GM13976 (cell line): Measurements from ENCODE around the gene NPFF.

Experiments used
- DNase-seq: peaks from one replicate; pipeline ENCODE4 v3.0.0; 2012; ENCODE audit warnings: low spot score
- in situ Hi-C: fragments of 300-500 bp; cut with MboI; formaldehyde crosslinking; loops from one replicate; pipeline ENCODE4 v1.12.0; 2022; ENCODE audit warnings: low sequenced_read_pairs, mixed read lengths, inconsistent platforms; ENCODE audit not compliant: unreplicated experiment
- TF ChIP-seq, protein P1 (sequence below): IDR thresholded peaks from 2 replicates; pipeline ENCODE4 v1.5.1; 2012; ENCODE audit warnings: borderline replicate concordance, mild to moderate bottlenecking; ENCODE audit not compliant: insufficient read depth; ENCODE audit errors: extremely low read depth, missing control alignments, control extremely low read depth

Gene NPFF

DNA sequence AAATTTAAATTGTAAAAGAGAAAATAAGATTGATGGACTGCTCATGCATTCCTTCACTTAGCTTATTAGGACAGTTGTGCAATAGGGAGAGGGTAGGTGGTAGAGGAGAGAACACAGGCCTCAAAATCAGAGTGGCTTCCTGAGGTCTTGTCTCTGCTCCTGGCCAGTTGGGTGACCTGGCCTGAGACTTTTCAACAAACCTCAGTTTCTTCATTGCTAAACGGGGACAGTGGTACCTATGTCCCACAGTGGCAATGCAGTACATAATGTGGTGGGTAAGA lies 10.6 kb downstream of the NPFF start:
- TF ChIP-seq, protein P1, sequence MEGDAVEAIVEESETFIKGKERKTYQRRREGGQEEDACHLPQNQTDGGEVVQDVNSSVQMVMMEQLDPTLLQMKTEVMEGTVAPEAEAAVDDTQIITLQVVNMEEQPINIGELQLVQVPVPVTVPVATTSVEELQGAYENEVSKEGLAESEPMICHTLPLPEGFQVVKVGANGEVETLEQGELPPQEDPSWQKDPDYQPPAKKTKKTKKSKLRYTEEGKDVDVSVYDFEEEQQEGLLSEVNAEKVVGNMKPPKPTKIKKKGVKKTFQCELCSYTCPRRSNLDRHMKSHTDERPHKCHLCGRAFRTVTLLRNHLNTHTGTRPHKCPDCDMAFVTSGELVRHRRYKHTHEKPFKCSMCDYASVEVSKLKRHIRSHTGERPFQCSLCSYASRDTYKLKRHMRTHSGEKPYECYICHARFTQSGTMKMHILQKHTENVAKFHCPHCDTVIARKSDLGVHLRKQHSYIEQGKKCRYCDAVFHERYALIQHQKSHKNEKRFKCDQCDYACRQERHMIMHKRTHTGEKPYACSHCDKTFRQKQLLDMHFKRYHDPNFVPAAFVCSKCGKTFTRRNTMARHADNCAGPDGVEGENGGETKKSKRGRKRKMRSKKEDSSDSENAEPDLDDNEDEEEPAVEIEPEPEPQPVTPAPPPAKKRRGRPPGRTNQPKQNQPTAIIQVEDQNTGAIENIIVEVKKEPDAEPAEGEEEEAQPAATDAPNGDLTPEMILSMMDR, result no peak
- in situ Hi-C loops, result no loop called here

DNA sequence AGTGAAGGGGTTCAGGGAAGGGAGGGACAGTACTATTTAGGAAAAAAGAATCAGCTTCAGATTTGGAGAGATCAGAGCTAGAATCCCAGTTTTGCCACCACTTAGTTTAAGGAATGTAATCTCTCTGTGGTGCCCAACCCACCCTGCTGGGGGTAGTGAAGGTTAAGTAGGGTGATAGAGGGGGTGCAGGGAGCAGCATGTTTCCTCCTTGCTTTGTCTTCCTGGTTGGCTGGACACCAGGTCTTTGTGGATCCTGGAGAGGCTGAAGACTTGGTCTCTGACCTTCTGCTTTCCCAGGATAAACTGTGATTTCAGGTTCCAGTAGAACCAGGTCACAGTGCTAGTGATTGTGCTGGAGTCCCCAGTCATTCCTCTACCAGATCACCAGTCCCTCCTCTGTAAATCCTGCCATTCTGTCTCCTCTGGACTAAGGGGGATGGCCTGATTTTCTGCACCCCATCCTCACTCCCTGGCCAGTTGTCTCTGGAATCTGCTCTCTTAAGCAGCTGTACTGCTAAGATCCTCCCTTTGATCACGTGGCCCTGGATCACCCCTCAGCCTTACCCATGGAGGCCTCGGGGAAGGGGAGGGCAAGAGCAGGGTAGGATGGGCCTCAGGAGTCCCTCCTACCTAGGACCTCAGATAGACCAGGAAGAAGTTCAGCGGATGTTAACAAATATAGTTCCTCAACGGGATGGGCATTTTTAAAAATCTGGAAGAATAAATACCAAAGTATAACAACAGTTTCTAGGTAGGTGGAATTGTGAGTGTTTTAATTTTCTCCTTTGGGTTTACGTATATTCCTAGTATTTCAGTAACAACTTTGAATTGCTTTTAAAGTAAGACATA lies 11.2 kb downstream of the NPFF start:
- in situ Hi-C loops, result no loop called here
- TF ChIP-seq, protein P1, result no peak
- no peak for DNase-seq

More for the DNA sequence above, 10.6 kb downstream of the NPFF start:
- no peak for DNase-seq

DNA sequence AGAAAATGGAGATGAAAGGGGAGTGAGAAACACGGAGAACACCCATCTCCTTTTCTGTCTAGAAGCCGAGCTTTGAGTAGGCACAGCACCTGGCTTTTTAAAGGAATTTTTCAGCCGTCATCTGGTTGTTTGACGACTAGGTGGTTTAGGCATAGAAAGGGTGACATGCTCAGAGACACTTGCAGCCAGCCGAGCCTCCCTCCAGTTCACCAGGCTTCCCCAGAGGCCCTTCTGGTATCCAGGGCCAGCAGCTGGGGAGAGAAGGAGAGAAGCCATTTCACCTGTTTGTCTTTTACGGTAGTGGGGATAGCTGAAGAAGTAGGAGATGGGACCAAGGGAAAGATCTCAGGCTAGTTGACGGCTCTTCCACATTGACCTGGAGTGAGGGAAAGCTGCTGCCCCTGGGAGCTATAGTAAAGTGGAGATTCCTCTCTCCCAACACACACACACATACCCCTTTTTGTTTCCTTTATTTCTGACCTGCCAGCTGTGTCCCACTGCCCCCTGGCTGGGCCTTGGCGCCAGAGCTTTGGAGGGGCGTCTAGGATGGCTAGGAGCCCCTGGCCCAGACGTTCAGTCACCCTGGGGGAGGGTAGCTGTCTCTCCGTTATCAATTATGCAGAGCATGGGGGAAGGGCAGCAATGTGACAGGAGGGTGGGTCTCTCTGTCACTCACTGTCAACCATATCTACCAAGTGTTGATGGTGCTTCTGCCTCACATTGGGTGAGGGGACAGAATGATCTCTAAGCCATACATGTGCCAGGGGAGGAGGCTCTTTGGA lies 13.5 kb downstream of the NPFF start:
- in situ Hi-C loops, result no loop called here
- TF ChIP-seq, protein P1, result no peak
- DNase-seq, result no peak

DNA sequence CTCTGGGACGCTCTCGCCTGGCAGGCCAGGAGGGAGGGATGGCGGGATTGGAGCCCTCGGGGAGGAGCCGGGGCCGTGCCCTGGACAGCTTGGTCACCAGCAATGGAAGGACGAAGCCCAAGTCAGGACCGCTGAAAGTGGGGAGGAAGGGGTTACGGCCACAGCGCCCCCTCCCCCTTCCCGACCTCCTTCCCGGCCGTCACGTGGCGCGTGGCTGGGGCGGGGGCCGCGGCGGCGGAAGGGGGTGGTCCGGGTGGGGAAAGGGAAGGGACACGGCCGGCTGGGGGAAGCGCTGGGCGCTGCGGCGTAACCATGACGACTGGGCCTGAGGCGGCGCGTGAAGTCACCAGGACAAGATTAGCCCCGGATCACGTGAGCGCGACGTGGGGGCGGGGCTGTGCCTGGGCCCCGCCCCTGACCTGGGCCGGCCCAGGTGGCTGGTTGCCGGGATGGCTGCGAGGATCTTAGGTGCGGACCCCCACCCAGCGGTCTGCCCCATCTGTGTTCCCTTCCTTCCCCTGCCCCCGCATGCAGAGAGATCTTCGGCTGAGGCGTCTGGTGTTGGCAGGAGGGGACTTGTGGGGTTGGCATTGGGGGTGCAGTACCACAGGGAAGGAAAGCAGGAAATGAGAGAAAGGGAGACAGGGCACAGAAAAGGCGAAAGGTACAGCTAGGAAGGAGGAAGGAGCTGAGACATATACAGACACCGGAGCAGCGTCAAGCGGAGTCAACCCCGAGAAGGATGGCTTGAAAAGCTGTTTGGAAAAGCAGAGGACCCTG lies 14.3 kb downstream of the NPFF start:
- TF ChIP-seq, protein P1, result no peak
- DNase-seq, result peak; percentile 95
- in situ Hi-C loops, result no loop called here

GRCh38 chr12:53492188-53492587 lies 15.1 kb downstream of the NPFF start:
- in situ Hi-C loops, result no loop called here
- TF ChIP-seq, protein P1, result no peak
- no peak for DNase-seq

GRCh38 chr12:53489242-53489864 lies 17.9 kb downstream of the NPFF start:
- TF ChIP-seq, protein P1, result no peak
- DNase-seq, result no peak
- in situ Hi-C loops, result no loop called here
